CMK (cell line): ENCODE results near the gene ARPC1A.
A peak's percentile ranks its signal among the peaks of the same experiment; 100 is the strongest.
"Not testable (repeated sequence)": the region's sequence is repeated elsewhere in the genome, so short reads cannot be mapped to it uniquely, and the experiment has no call there.

Experiments used
- DNase-seq: peaks from one replicate; pipeline ENCODE4 v3.0.0-alpha.2; 2010; ENCODE audit warnings: low read depth

The ARPC1A gene

GRCh38 chr7:99325592-99326407 lies at the start of gene ARPC1A:
Gene ARPC1A, plus strand, starts transcription at chr7:99325898. Its CDS starts 7,456 bp downstream, at chr7:99333354.
- peak; percentile 87 for DNase-seq

DNA sequence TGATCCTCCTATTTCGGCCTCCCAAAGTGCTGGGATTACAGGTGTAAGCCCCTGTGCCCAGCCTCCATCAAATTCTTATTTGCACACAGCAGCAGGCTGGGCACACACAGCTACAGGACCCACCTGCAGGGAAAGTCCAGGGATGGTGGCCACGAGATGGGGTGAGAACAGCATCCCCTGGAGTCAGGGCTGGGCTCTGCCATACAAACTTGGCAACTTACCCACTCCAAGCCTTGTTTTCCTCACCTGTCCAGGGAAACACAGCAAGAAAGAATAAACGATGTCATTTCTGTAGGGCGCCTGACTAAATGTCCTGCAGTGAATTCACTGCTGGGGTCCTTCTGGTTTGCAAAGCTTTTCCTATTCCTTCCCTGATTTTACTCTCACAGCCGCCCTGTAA lies 47.5 kb upstream of the ARPC1A start:
- no peak for DNase-seq

GRCh38 chr7:99284165-99284564 lies 41.5 kb upstream of the ARPC1A start:
- not testable (repeated sequence) for DNase-seq

- DNase-seq = no peak
Observed at GRCh38 chr7:99287779-99288534, 37.7 kb upstream of the ARPC1A start.

GRCh38 chr7:99289185-99289584 lies 36.5 kb upstream of the ARPC1A start:
- DNase-seq = no peak

- not testable (repeated sequence) for DNase-seq
Observed at GRCh38 chr7:99290148-99290547, 35.5 kb upstream of the ARPC1A start.

DNA sequence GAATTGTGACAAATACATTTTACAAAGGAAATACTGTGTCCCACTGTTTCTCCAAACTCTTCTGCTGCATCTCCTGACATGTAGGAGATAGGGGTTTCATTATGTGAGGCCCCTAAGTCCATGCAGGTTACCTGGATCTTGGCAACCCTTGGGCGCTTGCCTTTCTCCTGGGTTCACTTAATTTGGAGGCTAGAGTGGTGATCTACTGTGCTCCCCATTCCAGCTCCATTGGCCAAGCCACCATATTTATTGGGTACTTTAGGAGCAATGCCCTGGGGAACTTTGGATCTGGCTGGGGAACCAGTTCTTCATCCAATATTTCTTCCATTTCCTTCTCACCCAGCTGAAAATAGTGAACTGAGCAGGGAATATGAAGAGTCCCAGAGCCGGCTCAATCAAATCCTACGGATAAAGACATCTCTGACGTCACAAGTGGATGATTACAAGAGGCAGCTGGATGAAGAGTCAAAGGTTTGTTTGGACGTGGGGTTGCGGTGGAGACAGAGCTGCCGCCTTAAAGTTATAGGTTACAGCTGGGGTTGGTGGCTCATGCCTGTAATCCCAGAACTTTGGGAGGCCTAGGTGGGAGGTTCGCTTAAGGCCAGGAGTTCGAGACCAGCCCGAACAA lies 34.6 kb upstream of the ARPC1A start:
- no peak for DNase-seq

- no peak for DNase-seq
Observed at GRCh38 chr7:99292127-99292526, 33.6 kb upstream of the ARPC1A start.

DNA sequence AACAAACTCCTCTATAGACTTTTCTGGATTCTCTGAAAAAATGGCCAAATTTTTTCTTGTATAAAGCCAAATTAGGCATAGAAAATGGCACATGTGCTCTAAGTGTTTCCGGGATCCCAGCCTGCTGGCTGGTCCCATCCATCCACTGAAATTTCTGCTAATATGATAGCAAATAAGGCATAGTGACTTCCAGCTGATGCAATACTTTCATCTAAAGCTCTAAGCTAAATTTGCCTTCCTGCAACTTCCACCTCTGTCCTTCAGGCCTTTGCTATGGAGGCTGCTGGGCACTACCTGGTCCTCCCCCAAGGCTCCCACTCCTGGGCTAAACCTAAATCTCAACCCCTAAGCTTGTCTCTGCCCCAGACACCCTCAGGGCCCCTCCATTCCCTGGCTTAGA lies 32.5 kb upstream of the ARPC1A start:
- no peak for DNase-seq

DNA sequence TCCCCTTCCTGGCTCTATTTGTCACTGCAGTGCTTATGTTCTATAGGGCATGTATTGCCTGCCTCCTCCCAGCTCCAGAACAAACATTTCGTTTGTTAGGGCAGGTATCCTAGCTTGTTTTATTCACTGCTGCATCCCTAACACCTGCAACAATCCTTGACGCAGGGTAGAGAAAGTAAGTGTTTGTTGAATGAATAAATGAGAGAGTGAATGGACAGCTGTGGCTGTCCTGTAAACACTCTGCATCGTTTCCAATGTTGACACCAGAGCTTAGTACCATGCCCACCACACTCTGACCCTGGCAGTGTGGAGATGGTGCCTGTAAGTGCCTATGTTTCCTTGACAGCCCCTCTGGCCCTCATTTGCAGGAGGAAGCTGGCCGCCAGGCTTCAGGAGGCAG lies 32.0 kb upstream of the ARPC1A start:
- DNase-seq = no peak

DNA sequence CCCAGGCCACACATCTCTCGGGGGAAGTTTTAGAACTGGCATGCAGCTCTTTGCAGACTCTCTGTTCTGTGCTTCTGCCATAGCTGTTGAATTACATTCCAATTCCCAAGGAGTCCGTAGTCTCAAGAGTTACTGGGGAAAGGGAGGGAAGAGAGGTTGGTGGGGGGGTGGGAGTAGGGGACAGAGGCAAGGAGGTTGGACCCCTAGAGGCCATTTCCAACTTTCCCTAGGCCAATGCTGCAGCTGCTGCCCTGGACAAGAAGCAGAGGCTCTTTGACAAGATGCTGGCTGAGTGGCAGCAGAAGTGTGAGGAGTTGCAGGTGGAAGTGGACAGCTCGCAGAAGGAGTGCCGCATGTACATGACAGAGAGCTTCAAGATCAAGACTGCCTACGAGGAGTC lies 29.2 kb upstream of the ARPC1A start:
- no peak for DNase-seq

DNA sequence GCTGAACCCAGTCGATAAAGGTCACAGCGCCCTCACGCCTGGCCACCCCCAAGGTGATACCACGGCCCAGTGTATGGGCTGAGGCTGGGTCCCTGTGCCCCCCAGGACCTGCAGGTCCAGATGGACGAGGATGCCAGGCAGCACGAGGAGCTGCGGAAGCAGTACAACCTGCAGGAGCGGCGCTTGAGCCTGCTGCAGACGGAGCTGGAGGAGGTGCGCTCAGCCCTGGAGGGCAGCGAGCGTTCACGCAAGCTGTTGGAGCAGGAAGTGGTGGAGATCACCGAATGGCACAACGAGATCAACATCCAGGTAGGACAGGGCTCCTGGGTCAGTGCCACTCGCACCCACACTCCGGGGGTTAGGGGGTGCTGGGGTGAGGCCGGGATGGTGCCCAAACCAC lies 24.2 kb upstream of the ARPC1A start:
- no peak for DNase-seq

DNA sequence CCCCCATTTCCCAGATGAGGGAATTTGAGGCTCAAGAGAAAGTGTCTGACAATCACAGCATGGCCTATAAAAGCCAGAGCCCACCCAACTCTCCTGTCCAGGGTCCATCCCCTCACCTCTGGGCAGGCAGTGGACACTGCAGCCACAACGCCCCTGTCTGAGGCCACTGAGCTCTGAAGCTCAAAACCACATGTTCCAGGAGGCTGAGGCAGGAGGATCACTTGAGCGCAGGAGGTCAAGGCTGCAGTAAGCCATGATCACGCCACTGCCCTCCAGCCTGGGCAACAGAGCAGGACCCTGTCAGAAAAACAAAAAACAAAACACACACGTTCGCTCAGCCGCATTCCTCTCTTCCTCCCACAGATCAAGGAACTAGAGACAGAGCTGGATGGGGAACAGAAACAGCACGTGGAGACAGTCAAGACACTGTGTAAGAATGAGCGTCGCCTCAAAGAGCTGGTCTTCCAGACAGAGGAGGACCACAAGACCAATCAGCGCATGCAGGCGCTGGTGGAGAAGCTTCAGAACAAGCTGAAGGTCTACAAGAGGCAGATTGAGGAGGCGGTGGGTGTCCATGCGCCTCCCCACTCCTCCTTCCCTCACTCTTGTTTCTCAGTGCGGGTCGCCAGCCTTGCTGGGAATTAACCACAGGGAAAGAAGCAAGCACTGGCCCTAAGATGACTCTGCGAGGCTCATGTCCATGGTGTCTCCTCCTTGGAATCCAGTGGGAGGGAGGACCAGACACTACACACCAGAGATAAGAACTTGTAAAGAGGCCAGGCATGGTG lies 20.0 kb upstream of the ARPC1A start:
- DNase-seq = no peak

DNA sequence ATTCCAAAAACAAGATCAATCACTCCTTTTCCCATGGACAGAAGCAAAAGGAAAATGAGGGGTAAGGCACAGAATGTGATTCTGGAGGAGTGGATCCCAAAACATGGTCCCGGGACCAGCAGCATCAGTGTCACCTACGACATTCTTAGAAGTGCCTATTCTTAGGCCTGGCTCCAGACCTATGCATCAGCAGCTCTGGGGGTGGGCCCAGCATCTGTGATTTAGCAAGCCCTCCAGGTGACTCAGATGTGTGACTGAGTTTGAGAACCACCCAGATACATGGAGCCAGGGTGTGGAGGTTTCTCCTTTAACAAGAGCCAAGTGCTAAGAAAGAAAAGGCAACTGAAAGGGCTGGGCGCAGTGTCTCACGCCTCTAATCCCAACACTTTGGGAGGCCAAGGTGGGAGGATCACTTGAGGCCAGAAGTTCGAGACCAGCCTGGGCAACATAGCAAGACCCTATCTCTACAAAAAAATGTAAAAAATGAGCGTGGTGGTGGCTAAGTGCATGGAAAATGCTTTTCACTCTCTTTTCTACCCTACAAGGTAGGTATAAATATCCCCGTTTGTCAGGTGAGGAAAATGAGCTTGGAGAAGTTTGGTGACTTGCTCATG lies 17.1 kb upstream of the ARPC1A start:
- no peak for DNase-seq

DNA sequence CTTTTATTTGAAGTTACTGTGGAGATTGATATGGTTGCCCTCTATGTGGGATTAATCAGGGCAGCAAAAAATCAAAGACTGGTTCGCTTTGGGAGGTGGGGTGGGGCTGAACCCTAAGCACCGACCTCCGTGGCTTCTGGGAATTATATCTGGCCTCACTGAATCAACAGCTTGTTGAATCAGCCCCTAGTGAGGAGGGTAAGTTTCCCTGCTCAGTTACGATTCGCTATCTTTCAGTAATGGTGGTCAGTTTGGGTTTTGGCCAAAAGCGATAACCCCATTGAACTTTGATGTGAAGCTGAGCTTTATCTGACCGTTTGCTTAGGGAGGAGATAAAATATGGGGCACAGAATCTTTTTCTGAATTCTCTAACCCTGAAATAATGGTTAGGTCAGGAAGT lies 16.6 kb upstream of the ARPC1A start:
- no peak for DNase-seq

DNA sequence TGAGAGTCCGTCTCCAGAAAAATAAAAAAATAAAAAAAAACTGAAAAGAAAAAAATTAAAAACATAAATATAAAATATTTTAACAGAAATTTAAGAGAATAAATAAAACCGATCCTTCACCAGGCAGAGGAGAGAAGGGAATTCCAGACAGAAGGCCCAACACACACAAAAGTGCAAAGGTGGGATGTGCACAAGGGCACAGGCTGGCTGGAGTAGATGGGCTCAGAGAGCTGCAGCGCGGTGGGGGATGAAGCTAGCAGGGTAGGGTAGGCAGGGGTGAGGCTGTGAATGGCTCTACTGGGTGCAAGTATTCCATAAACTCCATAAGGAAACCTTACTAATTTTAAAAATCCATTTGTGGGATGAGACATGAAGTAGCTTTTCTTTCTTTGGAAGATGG lies 15.7 kb upstream of the ARPC1A start:
- no peak for DNase-seq

DNA sequence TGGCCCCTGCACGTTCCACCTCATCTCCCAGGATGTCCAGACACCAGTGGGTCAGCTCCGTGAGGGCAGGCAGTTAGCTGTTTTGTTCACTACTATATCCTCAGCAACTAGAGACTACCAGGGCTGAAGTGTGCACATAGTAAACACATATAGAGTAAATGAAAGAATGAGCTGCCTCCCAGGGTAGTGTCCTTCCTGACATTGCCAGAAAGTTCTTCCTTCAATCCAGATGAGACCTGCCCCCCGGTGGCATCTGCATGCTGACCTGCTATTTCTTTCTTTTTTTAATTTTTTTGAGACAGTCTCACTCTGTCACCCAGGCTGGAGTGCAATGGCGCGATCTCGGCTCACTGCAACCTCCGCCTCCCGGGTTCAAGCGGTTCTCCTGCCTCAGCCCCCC lies 14.0 kb upstream of the ARPC1A start:
- DNase-seq = no peak

GRCh38 chr7:99312316-99313203 lies 13.1 kb upstream of the ARPC1A start:
- no peak for DNase-seq

DNA sequence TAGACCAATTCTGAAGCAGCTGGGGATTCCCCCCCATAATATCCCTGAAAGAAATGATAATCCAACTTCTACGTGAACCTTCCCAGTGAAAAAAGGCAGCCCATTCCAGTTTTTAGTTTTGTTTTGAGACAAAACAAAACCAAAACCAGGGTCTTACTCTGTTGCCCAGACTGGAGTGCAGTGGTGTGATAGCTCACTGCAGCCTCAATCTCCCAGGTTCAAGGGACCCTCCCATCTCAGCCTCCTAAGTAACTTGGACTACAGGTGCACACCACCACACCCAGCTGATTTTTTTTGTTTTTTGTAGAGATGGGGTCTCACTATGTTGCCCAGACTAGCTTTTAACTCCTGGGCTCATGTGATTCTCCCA lies 12.5 kb upstream of the ARPC1A start:
- no peak for DNase-seq

- no peak for DNase-seq
Observed at GRCh38 chr7:99314504-99314903, 11.2 kb upstream of the ARPC1A start.

GRCh38 chr7:99320371-99320770 lies 5.3 kb upstream of the ARPC1A start:
- no peak for DNase-seq
